HFFc6 (cell line): ENCODE measurements around the gene MSRB3. TPM values are rescaled to one million over a fixed set of nuclear protein-coding genes. Genes with fewer than 3 reads are reported as not detected.

Experiments
- DNase-seq: peaks from one replicate; pipeline ENCODE4 v3.0.0-alpha.2; 2018
- H3K27ac Mint-ChIP-seq: 2 replicates; pipeline ENCODE4 v1.8.0; 2020; ENCODE audit warnings: mild to moderate bottlenecking, mixed read lengths
- H3K27me3 Mint-ChIP-seq: 2 replicates; pipeline ENCODE4 v1.8.0; 2021; ENCODE audit warnings: mild to moderate bottlenecking, moderate library complexity, mixed read lengths; ENCODE audit not compliant: insufficient read depth
- H3K36me3 Mint-ChIP-seq: 2 replicates; pipeline ENCODE4 v1.8.0; 2021; ENCODE audit warnings: low read depth, mixed read lengths
- H3K4me1 Mint-ChIP-seq: 2 replicates; pipeline ENCODE4 v1.8.0; 2020; ENCODE audit warnings: low read depth, mixed read lengths
- H3K4me3 Mint-ChIP-seq: 2 replicates; pipeline ENCODE4 v1.8.0; 2020; ENCODE audit warnings: mild to moderate bottlenecking, moderate library complexity, mixed read lengths
- H3K9me3 Mint-ChIP-seq: 2 replicates; pipeline ENCODE4 v1.8.0; 2020; ENCODE audit warnings: mild to moderate bottlenecking, mixed read lengths
- CTCF ChIP-seq: fragments of 200-600 bp; sonication (generic); IDR thresholded peaks from 2 replicates; pipeline ENCODE4 v1.5.0; 2021; ENCODE audit warnings: antibody characterized with exemption, mild to moderate bottlenecking
- total RNA-seq, 6 experiments: library from RNA; stranded (reverse); fragmentation: NEBNext Ultra II Directional; extraction: Animal tissue kit (Norgen Biotek cat#: 25700); gene quantifications; 2 replicates in 1 of 6; 3 replicates in 5 of 6; pipeline ENCODE4 v1.2.3, GENCODE V29; 2021

Gene MSRB3
- total RNA-seq, 6 experiments from 2014 or later, result 108 to 143 (median 127) TPM

DNA sequence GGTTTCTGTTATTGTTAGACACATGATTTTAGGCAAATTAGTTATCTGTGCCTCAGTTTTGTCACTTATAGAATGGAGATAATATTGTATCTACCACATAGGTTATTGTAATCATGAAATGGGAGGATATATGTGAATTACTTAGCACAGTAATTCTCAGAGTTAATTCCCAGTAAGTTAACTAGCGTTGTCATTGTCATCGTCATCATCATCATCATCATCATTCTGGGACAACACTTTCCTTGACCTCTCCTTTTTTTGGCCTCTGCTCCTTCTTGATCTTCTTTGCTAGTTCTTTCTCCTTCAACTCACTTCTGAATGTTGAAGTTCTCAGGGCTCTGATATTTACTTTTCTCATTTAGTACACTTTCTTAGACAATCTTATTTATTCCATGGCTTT, 13.8 kb downstream of the MSRB3 start:
- TF ChIP-seq CTCF, result no peak
- no peak overlapping the region for H3K27ac Mint-ChIP-seq
- peaks cover 29% of the 10 kb centered on the region; the same call in 1 of the 2 replicates for H3K4me1 Mint-ChIP-seq
- peaks cover 5% of the 10 kb centered on the region; the same call in 1 of the 2 replicates for H3K9me3 Mint-ChIP-seq
- no peak for DNase-seq
- H3K4me3 Mint-ChIP-seq, result no peak overlapping the region
- H3K36me3 Mint-ChIP-seq, result peaks cover 16% of the 10 kb centered on the region
- H3K27me3 Mint-ChIP-seq, result peaks cover 1% of the 10 kb centered on the region; the same call in 1 of the 2 replicates

GRCh38 chr12:65293735-65294134, 15.3 kb downstream of the MSRB3 start:
- Mint-ChIP-seq H3K9me3 (peaks cover 5% of the 10 kb centered on the region; the same call in 1 of the 2 replicates), H3K27me3 (peaks cover 1% of the 10 kb centered on the region; the same call in 1 of the 2 replicates), H3K4me3 (no peak overlapping the region), H3K27ac (no peak overlapping the region), H3K36me3 (peaks cover 11% of the 10 kb centered on the region), H3K4me1 (peaks cover 32% of the 10 kb centered on the region)
- DNase-seq, result no peak
- no peak for TF ChIP-seq CTCF

- no peak for DNase-seq
- TF ChIP-seq CTCF, result no peak
Measured at GRCh38 chr12:65294641-65295262, 16.3 kb downstream of the MSRB3 start.

DNA sequence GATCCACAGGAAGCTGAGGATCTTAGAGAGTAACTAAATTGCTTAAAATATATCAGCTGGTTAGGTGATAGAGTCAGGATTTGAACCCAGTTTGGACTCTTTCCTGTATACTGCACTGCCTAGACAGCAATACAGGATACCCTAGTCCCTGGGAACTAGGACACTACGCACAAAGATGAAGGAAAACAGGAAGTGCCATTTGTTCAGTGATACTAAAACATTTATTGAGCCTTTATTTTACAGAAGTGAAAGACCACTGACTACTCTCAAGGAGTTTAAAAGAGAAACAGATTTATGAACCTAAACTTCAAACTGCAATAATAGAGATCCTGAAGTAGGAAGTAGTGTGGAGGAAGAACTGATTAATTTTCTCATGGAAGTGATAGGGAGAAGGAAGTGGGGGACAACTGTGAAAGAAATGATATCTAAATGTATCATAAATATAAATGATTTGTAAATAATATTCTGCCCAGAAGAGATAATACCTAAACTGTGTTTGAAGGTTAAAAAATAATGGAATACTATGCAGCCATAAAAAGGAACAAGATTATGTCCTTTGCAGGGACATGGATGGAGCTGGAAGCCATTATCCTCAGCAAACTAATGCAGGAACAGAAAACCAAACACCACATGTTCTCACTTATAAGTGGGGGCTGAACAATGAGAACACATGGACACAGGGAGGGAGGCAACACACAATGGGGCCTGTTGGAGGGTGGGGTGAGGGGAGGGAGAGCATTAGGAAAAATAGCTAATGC, 18.2 kb downstream of the MSRB3 start:
- DNase-seq, result no peak
- no peaks in the 10 kb centered on the region for H3K27me3 Mint-ChIP-seq

More at GRCh38 chr12:65294641-65295262, 16.3 kb downstream of the MSRB3 start:
- Mint-ChIP-seq H3K9me3 (peaks cover 5% of the 10 kb centered on the region; the same call in 1 of the 2 replicates), H3K4me3 (no peak overlapping the region), H3K36me3 (peaks cover 15% of the 10 kb centered on the region), H3K4me1 (peaks cover 40% of the 10 kb centered on the region), H3K27me3 (peaks cover 1% of the 10 kb centered on the region; the same call in 1 of the 2 replicates), H3K27ac (no peak overlapping the region)

GRCh38 chr12:65300097-65300496, 21.6 kb downstream of the MSRB3 start:
- H3K36me3 Mint-ChIP-seq, result peaks cover 15% of the 10 kb centered on the region

More for the DNA sequence above, 18.2 kb downstream of the MSRB3 start:
- Mint-ChIP-seq H3K4me3 (no peak overlapping the region), H3K27ac (no peak overlapping the region; the same call in 1 of the 2 replicates), H3K36me3 (peaks cover 15% of the 10 kb centered on the region), H3K9me3 (peaks cover 5% of the 10 kb centered on the region; the same call in 1 of the 2 replicates), H3K4me1 (peaks cover 49% of the 10 kb centered on the region)
- no peak for TF ChIP-seq CTCF

More at GRCh38 chr12:65300097-65300496, 21.6 kb downstream of the MSRB3 start:
- Mint-ChIP-seq H3K4me1 (peaks cover 76% of the 10 kb centered on the region), H3K9me3 (peaks cover 5% of the 10 kb centered on the region; the same call in 1 of the 2 replicates), H3K4me3 (no peak overlapping the region; the same call in 1 of the 2 replicates), H3K27ac (peak overlapping the region; percentile 10), H3K27me3 (no peaks in the 10 kb centered on the region)
- no peak for TF ChIP-seq CTCF
- DNase-seq, result no peak
